KOPT-K1 (cell line): ENCODE measurements around the gene SERPINB1.
"Not testable (repeated sequence)": the region's sequence is repeated elsewhere in the genome, so short reads cannot be mapped to it uniquely, and the experiment has no call there.

Source experiments
- H3K27ac ChIP-seq: fragments of 200-600 bp; sonication (generic); 2 replicates; pipeline ENCODE4 v1.5.1; 2016; ENCODE audit warnings: antibody characterized with exemption, mild to moderate bottlenecking, low read depth, low read length; ENCODE audit not compliant: poor library complexity, severe bottlenecking
- H3K36me3 ChIP-seq: fragments of 200-600 bp; sonication (generic); 2 replicates; pipeline ENCODE4 v1.5.1; 2017; ENCODE audit warnings: antibody characterized with exemption, mild to moderate bottlenecking, low read length, moderate library complexity; ENCODE audit not compliant: insufficient read depth
- H3K9me3 ChIP-seq: fragments of 200-600 bp; sonication (generic); 2 replicates; pipeline ENCODE4 v1.5.1; 2017; ENCODE audit warnings: antibody characterized with exemption, low read length, mild to moderate bottlenecking; ENCODE audit not compliant: insufficient read depth, poor library complexity, severe bottlenecking

Gene SERPINB1

DNA sequence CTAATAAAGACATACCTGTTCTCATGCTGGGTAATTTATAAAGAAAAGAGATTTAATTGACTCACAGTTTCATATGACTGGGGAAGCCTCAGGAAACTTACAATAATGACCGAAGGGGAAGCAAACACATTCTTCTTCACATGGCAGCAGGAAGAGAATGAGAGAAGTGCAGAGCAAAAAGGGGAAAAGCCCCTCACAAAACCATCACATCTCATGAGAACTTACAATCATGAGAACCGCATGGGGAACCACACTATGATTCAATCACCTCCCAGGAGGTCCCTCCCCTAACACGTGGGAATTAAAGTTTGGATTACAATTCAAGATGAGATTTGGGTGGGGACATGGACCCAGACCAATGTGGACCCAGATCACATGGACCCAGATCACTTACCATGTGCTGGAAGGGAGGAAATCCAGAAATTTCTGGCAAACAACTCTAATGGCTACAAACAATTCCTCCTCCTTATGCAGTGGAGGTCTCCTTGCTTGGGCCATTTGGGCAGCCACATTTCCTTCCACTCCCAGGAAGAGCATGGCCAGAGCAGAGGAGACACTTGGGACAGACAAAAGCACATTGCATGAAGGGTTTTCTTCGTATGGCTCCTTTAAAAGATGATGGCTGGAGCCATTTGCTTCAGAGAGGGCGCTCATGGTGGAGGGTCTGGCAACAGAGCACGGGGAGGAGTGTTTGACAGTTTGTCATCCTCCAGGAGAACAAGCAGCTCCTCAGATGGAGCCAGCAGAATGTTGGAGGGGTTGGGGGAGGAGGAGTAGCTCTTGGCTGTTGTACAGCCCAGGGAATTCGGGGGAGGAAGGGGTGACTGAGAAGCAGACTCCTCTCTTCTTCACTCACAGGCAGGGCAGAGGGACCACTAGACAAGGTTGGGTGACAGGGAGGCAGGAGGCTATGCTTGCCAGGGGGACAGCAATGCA is 31.0 kb upstream of the SERPINB1 start:
- H3K27ac ChIP-seq, result no peak overlapping the region
- no peaks in the 10 kb centered on the region for H3K36me3 ChIP-seq
- H3K9me3 ChIP-seq, result no peaks in the 10 kb centered on the region

DNA sequence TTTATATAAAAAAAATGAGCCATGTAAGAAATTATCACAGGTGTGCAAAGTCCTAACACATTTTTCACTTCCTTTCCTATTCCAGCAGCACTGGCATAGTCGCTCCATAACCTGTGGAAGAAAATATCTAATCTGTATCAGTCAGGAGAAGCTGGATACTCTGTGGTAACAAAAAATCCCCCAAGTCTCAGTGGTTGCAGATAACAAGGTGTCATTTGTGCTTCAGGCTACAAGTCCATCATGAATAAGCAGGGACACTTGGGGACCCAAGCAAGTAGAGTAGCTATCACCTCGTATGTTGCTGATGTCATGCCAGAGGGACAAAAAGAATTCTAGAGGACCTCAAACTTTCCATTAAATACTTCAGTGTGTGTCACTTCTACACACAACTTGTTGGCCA is 30.3 kb upstream of the SERPINB1 start:
- H3K27ac ChIP-seq, result no peak overlapping the region
- H3K9me3 ChIP-seq, result no peaks in the 10 kb centered on the region
- H3K36me3 ChIP-seq, result no peaks in the 10 kb centered on the region

DNA sequence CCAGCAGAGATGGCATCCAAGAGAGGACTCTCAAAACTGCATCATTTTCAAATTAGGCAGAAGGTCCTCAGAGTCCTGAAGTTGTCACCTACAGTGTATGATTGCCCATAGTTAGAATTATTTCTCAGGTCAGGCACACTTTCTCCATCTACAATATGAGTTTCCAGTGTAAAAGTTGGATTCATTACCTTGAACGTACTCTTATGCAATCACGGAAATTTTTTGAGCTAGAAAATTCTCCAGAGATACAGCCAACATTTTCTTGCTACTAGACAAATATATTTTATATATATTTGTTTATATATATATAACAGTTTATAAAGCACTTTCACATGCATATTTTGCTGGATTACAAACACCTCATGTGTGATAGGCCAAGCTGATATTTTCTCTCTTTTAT is 29.4 kb upstream of the SERPINB1 start:
- H3K27ac ChIP-seq, result no peak overlapping the region
- H3K9me3 ChIP-seq, result no peaks in the 10 kb centered on the region
- H3K36me3 ChIP-seq, result no peaks in the 10 kb centered on the region

DNA sequence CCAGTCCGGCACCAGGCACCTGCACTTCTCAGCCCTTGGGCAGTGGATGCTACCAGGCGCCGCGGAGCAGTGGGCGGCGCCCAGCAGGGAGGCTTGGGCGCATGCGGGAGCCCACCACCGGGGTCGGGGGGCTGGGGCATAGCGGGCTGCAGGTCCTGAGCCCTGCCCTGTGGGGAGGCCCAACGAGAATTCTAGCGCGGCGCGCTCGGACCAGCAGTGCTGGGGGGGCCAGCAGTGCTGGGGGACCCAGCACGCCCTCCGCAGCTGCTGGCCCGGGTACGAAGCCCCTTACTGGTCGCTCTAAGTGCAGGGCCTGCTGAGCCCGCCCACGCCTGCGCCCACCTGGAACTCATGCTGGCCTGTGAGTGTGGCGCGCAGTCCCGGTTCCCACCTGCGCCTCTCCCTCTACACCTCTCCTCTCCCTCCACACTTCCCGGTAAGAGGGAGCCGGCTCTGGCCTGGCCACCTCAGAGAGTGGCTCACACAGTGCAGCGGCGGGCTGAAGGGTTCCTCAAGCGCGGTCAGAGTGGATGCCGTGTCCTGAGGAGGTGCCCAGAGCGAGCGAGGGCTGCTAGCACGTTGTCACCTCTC is 28.5 kb upstream of the SERPINB1 start:
- no peaks in the 10 kb centered on the region for H3K9me3 ChIP-seq
- no peak overlapping the region for H3K27ac ChIP-seq
- no peaks in the 10 kb centered on the region for H3K36me3 ChIP-seq

DNA sequence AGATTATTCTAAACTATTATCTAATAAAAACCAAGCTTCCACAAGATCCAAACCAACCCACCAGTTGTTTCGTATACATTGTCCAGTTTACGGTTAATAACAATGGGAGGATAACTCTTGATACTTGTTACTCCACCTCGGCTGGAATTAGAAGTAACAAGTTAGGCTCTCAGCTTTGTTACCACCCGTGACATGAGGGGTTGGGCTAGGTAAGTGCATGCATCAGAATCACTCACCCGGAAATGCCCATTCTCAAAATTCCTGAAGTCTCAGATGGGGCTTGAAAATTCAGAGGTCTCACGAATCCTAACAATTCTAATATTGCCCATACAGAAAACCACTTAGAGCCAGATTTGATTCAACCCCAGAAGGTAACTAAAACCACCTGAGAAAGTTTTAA is 27.0 kb upstream of the SERPINB1 start:
- Histone ChIP-seq H3K27ac (no peak overlapping the region), H3K36me3 (no peaks in the 10 kb centered on the region)

DNA sequence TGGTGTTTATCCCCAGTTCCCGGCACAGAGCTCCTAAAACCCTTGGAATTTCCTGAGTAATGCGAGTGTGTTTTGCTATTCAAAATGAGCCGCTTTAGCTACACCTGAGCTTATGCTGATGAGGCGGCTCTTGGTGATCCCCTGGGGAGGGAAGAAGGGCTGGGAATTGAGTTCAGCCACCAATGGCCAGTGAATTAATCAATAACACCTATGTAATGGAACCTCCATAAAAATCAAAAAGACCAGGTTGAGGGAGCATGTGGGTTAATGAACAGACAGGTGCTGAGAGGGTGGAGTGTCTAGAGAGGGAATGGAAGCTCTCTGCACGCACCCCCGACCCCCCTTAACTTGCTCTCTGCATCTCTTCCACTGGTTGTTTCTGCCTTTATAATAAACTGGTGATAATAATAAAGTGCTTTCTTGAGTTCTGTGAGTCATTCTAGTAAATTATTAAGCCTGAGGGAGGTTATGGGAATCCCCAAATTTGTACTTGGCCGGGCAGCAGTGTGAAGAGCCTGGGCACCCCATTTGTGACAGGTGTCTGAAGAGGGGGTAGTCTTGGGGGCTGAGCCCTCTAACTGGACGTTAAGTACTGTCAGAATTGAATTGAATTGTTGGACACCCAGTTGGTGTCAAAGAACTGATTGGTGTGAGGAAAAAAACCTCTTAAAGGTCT is 24.6 kb upstream of the SERPINB1 start:
- no peak overlapping the region for H3K27ac ChIP-seq
- H3K36me3 ChIP-seq, result no peaks in the 10 kb centered on the region

More for the DNA sequence above, 27.0 kb upstream of the SERPINB1 start:
- no peaks in the 10 kb centered on the region for H3K9me3 ChIP-seq

DNA sequence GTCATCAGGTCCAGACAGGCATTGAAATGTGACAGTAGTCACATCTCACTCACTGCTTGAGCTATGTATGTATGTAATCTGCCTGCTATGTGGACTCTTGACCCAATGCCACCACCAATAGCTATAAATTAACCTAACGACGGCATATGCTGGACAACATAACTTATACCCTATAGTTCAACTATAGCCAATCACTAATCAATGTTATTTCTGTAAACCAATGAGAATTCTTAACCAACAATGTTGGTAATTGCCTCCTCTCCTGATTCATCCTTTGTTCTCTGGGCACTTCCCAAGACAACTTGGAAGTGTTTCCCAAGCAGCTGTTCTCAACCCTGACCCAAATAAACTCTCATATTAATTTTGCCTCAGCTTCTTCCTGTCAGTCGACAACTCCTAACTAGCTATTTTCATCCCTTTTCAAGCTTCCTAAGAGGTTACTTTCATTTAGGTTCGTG is 24.1 kb upstream of the SERPINB1 start:
- H3K36me3 ChIP-seq, result no peaks in the 10 kb centered on the region
- H3K9me3 ChIP-seq, result no peaks in the 10 kb centered on the region
- H3K27ac ChIP-seq, result no peak overlapping the region

More for the DNA sequence above, 24.6 kb upstream of the SERPINB1 start:
- no peaks in the 10 kb centered on the region for H3K9me3 ChIP-seq

DNA sequence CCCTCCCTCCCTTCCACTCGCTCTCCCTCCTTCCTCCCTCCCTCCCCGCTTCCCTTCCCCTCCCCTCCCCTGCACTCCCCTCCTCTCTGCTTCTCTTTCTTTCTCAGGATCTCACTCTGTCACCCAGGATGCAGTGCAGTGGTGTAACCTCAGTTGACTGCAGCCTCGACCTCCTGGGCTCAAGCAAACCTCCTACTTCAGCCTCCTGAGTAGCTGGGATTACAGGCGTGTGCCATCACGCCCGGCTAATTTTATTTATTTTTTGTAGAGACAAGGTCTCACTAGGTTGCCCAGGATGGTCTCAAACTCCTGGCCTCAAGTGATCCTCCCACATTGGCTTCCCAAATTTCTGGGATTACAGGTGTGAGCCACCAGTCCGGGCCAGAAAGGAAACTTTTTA is 23.6 kb upstream of the SERPINB1 start:
- Histone ChIP-seq H3K27ac (no peak overlapping the region), H3K36me3 (no peaks in the 10 kb centered on the region)

DNA sequence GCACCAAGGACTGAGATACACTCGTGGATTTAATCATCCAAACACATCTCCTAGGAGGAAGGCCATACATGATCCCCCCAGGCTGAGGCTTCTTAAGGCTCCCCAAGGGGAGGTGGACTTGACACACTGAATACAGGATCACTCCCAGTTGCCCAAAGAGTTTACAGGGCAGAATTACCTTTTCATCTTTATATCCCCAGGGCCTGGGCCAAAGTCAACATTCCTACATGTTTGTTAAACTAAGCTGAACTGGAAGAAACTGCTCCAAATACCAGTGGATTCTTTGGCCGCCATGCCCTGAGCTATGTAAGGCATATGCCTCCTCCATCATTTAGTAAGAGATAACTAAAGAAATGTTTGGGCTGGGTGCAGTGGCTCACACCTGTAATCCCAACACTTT is 22.2 kb upstream of the SERPINB1 start:
- Histone ChIP-seq H3K9me3 (no peaks in the 10 kb centered on the region), H3K27ac (no peak overlapping the region), H3K36me3 (no peaks in the 10 kb centered on the region)

More for the DNA sequence above, 23.6 kb upstream of the SERPINB1 start:
- no peaks in the 10 kb centered on the region for H3K9me3 ChIP-seq

DNA sequence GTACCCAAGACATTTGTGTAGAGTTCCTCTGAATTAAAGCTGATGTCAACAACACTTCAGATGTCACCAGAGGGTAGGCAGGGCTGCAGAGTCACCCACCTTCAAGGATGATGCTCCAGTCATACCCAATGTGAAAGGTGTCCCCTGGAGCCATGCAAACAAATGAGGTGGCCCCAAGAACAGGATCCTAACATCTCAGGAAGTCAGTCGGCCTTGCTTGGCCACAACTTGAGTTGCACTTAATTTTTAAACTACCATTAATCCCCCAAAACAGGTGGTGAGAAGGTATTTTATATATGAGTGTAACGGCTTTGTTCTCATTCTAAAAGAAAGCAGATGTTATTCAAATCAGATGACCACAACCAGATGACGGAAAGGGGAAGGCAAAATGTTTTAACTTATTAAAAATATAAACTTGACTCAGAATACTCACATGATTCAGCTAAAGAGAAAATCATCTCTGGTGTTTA is 21.1 kb upstream of the SERPINB1 start:
- Histone ChIP-seq H3K36me3 (no peaks in the 10 kb centered on the region), H3K27ac (peak overlapping the region; percentile 70), H3K9me3 (no peaks in the 10 kb centered on the region)

DNA sequence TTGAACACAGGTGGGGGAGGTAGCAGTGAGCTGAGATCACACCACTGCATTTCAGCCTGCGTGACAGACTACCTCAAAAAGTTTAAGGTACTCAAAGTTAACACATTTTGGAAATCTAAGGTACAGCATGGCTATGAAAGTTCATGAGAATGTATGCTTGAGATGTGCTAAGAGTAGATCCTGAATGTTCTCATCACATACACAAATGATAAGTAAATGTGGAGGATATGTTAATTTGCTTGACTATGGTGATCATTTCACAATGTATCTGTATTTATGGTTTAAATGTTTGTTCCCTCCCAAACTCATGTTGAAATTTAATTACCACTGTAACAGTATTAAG is 20.1 kb upstream of the SERPINB1 start:
- Histone ChIP-seq H3K36me3 (no peaks in the 10 kb centered on the region), H3K9me3 (no peaks in the 10 kb centered on the region), H3K27ac (peak overlapping the region; percentile 70)

DNA sequence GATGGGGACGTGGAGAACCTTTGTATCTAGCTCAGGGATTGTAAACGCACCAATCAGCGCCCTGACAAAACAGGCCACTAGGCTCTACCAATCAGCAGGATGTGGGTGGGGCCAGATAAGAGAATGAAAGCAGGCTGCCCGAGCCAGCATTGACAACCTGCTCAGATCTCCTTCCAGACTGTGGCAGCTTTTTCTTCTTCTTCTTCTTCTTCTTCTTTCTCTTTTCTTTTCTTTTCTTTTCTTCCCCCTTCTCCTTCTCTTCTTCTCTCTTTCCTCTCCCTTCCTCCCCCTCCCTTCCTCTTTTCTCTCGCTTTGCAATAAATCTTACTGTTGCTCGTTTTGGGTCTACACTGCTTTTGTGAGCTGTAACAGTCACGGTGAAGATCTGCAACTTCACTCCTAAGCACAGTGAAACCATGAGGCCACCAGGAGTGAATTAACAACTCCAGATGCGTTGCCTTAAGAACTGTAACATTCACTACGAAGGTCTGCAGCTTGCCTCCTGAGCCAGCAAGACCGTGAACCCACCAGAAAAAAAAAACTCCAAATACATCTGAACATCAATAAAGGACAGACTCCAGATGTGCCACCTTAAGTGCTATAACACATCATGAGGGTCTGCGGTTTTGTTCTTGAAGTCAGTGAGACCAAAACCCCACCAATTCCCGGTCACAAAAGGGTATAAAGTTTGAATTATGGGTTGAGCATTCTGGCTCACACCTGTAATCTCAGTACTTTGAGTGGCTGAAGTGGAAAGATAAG is 19.6 kb upstream of the SERPINB1 start:
- Histone ChIP-seq H3K9me3 (no peaks in the 10 kb centered on the region), H3K36me3 (no peaks in the 10 kb centered on the region), H3K27ac (peak overlapping the region; percentile 70)

DNA sequence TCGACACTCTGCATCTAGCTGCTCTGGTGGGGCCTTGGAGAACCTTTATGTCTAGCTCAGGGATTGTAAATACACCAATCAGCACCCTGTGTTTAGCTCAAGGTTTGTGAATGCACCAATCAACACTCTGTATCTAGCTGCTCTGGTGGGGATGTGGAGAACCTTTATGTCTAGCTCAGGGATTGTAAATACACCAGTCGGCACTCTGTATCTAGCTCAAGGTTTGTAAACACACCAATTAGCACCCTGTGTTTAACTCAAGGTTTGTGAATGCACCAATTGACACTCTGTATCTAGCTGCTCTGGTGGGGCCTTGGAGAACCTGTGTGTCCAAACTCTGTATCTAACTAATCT is 19.0 kb upstream of the SERPINB1 start:
- H3K9me3 ChIP-seq, H3K36me3 ChIP-seq: not testable (repeated sequence)
- peak overlapping the region; percentile 70 for H3K27ac ChIP-seq

DNA sequence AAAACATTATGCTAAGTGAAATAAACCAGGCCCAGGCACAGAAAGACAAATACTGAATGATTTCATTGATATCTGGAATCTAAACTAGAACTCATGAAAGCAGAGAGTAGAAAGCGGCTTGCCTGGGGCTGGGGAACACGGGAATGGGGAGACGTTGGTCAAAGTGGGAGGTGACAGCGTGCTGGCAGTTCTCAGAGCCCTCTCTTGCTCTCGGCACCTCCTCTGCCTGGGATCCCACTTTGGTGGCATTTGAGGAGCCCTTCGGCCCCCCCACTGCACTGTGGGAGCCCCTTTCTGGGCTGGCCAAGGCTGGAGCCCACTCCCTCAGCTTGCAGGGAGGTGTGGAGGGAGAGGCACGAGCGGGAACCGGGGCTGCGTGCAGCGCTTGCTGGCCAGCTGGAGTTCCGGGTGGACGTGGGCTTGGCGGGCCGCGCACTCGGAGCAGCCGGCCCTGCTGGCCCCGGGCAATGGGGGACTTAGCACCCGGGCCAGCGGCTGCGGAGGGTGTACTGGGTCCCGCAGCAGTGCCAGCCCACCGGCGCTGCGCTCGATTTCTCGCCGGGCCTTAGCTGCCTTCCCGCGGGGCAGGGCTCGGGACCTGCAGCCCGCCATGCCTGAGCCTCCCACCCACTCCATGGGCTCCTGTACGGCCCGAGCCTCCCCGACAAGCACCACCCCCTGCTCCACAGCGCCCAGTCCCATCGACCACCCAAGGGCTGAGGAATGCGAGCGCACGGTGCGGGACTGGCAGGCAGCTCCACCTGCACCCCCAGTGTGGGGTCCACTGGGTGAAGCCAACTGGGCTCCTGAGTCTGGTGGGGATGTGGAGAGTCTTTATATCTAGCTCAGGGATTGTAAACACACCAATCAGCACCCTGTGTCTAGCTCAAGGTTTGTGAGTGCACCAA is 18.4 kb upstream of the SERPINB1 start:
- not testable (repeated sequence) for H3K9me3 ChIP-seq, H3K36me3 ChIP-seq
- H3K27ac ChIP-seq, result peak overlapping the region; percentile 88
